Brain microvascular endothelial cell (primary cell): ENCODE results near the gene LAMA4.

Experiments
- DNase-seq: peaks from one replicate; pipeline ENCODE4 v3.0.0-alpha.2; 2020
- H3K27ac ChIP-seq: fragments of 250-450 bp; sonication (Bioruptor Pico); 2 replicates; pipeline ENCODE4 v1.5.1; 2020; ENCODE audit warnings: mild to moderate bottlenecking, moderate library complexity
- H3K27me3 ChIP-seq: fragments of 250-450 bp; sonication (Bioruptor Pico); replicated peaks from 2 replicates; pipeline ENCODE4 v1.5.1; 2020; ENCODE audit warnings: mild to moderate bottlenecking
- H3K36me3 ChIP-seq: fragments of 250-450 bp; sonication (Bioruptor Pico); replicated peaks from 2 replicates; pipeline ENCODE4 v1.5.1; 2020; ENCODE audit warnings: mild to moderate bottlenecking
- H3K4me3 ChIP-seq: 2 replicates; pipeline ENCODE4 v1.5.1; 2011; ENCODE audit warnings: low read depth, mild to moderate bottlenecking, control low read depth, low read length, moderate library complexity
- CTCF ChIP-seq: IDR thresholded peaks from 2 replicates; pipeline ENCODE4 v1.5.1; 2011; ENCODE audit warnings: low read depth, mild to moderate bottlenecking, moderate library complexity, low read length, control low read depth, inconsistent platforms; ENCODE audit errors: missing control alignments
- in situ Hi-C: cut with HindIII; loops from 2 replicates; pipeline ENCODE4 v1.10.0; 2017; ENCODE audit warnings: low sequenced_read_pairs, low pct_ligation_motif_present

The LAMA4 gene

GRCh38 chr6:112283621-112284020, 29.3 kb upstream of the LAMA4 start:
- Histone ChIP-seq H3K27me3 (no peaks in the 10 kb centered on the region), H3K27ac (no peak overlapping the region), H3K36me3 (no peaks in the 10 kb centered on the region), H3K4me3 (no peak overlapping the region)
- in situ Hi-C loops = no loop called here
- no peak for TF ChIP-seq CTCF
- DNase-seq = no peak

- Histone ChIP-seq H3K4me3 (no peak overlapping the region), H3K27ac (no peak overlapping the region), H3K27me3 (no peaks in the 10 kb centered on the region), H3K36me3 (no peaks in the 10 kb centered on the region)
- in situ Hi-C loops = no loop called here
- peak; percentile 72 for TF ChIP-seq CTCF
- peak; percentile 78 for DNase-seq
These were observed 27.7 kb upstream of the LAMA4 start for GRCh38 chr6:112281821-112282615.

- in situ Hi-C loops = no loop called here
- TF ChIP-seq CTCF = no peak
- H3K4me3 ChIP-seq = no peak overlapping the region
- H3K27me3 ChIP-seq = no peaks in the 10 kb centered on the region
- no peak overlapping the region for H3K27ac ChIP-seq
- no peak for DNase-seq
- no peaks in the 10 kb centered on the region for H3K36me3 ChIP-seq
These were observed 24.9 kb upstream of the LAMA4 start for GRCh38 chr6:112279031-112279935.

GRCh38 chr6:112275365-112275764, 21.0 kb upstream of the LAMA4 start:
- Histone ChIP-seq H3K27ac (no peak overlapping the region), H3K27me3 (no peaks in the 10 kb centered on the region), H3K4me3 (no peak overlapping the region), H3K36me3 (no peaks in the 10 kb centered on the region)
- no peak for DNase-seq
- TF ChIP-seq CTCF = no peak
- in situ Hi-C loops = no loop called here

- DNase-seq = no peak
- no peak overlapping the region for H3K4me3 ChIP-seq
- no peak overlapping the region for H3K27ac ChIP-seq
- H3K36me3 ChIP-seq = no peaks in the 10 kb centered on the region
- H3K27me3 ChIP-seq = no peaks in the 10 kb centered on the region
- no peak for TF ChIP-seq CTCF
- in situ Hi-C loops = no loop called here
These were observed 20.4 kb upstream of the LAMA4 start for GRCh38 chr6:112274774-112275173.
